Omental fat pad (tissue), 4 donors: ENCODE data around the gene ISL1. TPM values are rescaled to one million over a fixed set of nuclear protein-coding genes. Genes with fewer than 3 reads are reported as not detected.

Experiments used
- ATAC-seq: fragments of 150-250 bp; one replicate; pipeline ENCODE4 v1.9.1; 2016; ENCODE audit warnings: mild to moderate bottlenecking, moderate library complexity; ENCODE audit not compliant: low FRiP score
- DNase-seq: peaks from one replicate; pipeline ENCODE4 v3.0.0-alpha.2; 2019; ENCODE audit warnings: low spot score
- total RNA-seq, 4 donors: library from RNA; depleted of rRNA; stranded (reverse); fragments of >200 nt; gene quantifications; one replicate each; pipeline ENCODE4 v1.1.0, GENCODE V29; 2016
- TF ChIP-seq, protein P1 (sequence below), 3 donors: fragments of 450-650 bp; IDR thresholded peaks; one replicate each; pipeline ENCODE4 v1.5.1; 2016 to 2017; ENCODE audit warnings: antibody characterized with exemption in 3 of 3, mild to moderate bottlenecking in 3 of 3, moderate library complexity in 2 of 3

ISL1 gene
- total RNA-seq, 4 donors from 2014 or later: 0.63 to 5.4 (median 3.3) TPM

DNA sequence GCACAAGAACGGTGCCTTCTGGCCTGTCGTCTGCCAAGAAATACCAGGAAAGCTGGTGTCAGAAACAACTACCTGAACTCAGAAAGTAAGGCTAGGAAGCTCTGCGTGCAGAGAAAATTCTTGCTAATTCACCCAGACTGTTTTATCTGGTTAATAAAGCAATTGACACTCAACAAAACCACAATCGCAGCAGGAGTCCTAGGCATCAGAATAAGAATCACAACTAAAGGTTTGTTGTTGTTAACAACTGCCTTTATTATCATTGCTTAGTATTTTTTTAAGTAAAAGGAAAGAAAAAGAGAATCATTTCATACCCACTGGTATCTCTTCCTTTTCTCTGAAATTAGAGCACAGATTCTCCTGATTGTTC, 3.9 kb upstream of the ISL1 start:
- no peak for ATAC-seq
- no peak for DNase-seq
- TF ChIP-seq, protein P1, sequence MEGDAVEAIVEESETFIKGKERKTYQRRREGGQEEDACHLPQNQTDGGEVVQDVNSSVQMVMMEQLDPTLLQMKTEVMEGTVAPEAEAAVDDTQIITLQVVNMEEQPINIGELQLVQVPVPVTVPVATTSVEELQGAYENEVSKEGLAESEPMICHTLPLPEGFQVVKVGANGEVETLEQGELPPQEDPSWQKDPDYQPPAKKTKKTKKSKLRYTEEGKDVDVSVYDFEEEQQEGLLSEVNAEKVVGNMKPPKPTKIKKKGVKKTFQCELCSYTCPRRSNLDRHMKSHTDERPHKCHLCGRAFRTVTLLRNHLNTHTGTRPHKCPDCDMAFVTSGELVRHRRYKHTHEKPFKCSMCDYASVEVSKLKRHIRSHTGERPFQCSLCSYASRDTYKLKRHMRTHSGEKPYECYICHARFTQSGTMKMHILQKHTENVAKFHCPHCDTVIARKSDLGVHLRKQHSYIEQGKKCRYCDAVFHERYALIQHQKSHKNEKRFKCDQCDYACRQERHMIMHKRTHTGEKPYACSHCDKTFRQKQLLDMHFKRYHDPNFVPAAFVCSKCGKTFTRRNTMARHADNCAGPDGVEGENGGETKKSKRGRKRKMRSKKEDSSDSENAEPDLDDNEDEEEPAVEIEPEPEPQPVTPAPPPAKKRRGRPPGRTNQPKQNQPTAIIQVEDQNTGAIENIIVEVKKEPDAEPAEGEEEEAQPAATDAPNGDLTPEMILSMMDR (IDR thresholded peaks at IDR 0.05): no peak

DNA sequence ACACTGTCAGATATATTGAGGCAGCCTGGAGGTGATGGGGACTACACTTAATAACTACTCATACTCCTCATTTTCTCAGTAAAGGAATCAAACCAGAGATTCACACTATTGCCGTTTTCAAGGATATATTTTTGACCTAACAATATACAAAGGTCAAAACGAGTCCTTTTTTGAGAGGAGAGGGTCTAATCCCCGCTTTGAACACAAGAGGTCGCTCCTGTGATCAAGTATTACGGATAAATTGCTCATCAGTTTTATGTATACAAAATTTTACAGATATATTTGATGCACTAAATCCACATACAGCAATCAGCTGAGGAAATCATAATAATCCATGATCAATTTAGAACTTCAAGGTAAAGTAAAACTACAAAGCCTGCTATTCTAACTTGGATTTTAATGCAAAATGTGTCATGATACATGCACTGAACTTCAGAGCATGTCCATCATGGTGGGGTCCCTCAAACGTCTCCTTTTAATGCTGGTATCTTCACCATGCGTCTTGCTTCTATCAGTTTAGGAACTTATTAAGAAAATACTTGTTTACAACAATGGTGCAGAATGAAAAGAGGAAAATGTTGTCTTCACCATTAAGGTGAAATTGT, 2.5 kb upstream of the ISL1 start:
- no peak for ATAC-seq
- DNase-seq: peak; percentile 24
- TF ChIP-seq, protein P1 (IDR thresholded peaks at IDR 0.05): peak in 1 of 3 donors; percentile 23

DNA sequence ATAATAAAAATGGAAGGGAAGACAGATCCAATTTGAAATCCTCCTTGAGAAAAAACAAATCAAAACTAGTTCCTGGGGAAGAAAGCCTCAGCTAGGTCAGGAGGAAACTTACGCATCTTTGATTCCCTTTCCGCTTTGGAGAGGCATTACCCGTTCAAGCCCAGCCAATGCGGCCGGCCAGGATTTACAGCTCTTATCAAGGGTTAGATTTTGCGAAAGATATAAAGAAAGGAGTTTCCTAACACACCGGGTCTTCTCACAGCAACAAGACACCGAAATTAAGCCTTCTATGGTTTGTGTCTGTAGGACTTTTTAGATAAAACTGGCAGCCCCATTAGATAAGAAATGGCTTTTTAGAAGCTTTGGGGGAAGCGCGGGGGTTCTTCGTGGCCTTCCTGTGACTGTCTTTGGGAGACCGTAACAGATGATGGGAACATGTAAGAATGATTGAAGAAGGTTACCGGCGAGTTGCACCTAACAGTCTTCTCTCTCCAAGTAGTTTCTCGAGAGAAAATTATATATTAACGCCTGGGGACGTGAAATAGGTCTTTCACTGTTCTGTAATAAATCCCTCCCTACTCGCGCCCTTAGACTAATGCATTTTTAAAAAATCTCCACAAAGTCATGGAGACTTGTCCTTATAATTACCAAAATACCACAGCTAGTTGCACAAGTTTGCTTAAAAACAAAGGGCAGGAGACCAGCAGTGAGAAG, 1.3 kb upstream of the ISL1 start:
- DNase-seq (no peak), ATAC-seq (no peak)
- TF ChIP-seq, protein P1 (IDR thresholded peaks at IDR 0.05): no peak

DNA sequence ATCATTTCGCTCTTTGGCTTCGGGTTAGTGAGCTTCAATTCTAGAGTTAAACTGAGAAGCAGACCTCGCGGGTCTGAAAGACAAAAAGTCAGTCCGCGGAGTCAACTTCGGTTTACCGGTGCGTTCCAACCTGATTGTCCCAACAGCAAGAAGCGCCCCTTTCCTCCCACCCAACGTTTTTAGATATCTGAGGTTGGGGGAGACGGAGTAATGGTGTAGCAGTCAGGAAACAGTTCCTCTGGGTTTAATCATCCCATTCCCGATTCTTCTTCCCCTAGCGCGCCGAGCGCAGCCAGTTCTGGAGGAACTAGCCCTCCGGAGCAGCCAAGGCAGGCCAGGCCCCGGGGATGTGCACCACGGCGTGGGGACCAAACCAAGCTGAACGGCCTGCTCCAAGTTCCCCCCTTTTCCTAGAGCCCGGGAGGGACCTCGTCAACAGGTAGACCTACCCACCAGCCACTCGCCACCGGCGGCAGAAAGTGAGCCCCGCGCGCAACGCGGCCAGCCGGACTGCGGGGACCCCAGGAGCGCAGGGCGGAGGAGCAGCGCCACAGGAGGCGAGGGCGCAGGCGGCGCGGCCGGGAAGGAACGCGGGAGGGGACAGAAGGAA, 622 bp upstream of the ISL1 start:
- DNase-seq (no peak), ATAC-seq (peak; percentile 4)
- TF ChIP-seq, protein P1 (IDR thresholded peaks at IDR 0.05): no peak

DNA sequence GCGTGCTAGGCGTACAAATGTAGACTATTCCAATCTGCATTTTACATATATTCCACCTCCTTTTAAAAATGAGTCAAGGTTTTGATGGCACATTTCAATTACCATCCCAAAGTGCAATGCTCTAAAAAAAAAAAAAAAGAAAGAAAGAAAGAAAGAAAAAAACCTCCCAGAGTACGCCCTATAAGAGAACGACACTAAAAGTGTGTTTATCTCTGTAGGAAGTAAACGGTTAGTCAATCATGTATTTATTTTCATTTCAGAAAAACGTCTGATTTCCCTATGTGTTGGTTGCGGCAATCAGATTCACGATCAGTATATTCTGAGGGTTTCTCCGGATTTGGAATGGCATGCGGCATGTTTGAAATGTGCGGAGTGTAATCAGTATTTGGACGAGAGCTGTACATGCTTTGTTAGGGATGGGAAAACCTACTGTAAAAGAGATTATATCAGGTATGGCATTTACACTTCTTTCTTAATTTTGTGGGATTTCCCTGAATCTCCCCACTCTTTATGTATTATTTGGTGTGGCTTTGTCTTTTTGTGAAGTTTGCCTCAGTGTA, 1.1 kb downstream of the ISL1 start:
- DNase-seq: no peak
- TF ChIP-seq, protein P1 (IDR thresholded peaks at IDR 0.05): no peak
- ATAC-seq: no peak

DNA sequence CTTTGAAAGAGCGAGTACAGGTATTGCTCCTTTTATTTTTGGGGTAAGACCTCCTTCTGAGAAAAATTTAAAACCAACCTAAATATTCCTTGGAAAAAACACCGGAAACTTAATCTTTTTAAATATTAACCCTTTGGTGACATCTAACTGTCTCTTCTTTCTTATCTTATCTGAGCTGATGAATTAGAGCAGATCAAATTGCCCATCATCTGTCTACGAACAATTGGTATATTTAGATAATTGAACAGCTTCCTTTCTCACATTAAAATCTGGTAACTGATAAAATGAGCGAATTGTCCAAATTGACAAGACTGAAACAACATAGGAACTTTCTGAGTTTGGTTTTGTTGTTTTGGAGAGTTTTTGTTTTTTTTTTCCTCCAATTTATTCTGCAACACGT, 2.0 kb downstream of the ISL1 start:
- ATAC-seq: no peak
- TF ChIP-seq, protein P1 (IDR thresholded peaks at IDR 0.05): no peak
- no peak for DNase-seq
